ACC112 (cell line): ENCODE measurements around the gene BDH1.
A peak's percentile ranks its signal among the peaks of the same experiment; 100 is the strongest.
"Not testable (repeated sequence)": the region's sequence is repeated elsewhere in the genome, so short reads cannot be mapped to it uniquely, and the experiment has no call there.

Experiments used
- H2AFZ ChIP-seq: fragments of 200-600 bp; sonication (generic); one replicate; pipeline ENCODE4 v1.6.0; 2017; ENCODE audit warnings: antibody characterized with exemption, low read length; ENCODE audit not compliant: unreplicated experiment
- H3K27ac ChIP-seq: fragments of 200-600 bp; sonication (generic); 2 replicates; pipeline ENCODE4 v1.5.1; 2014; ENCODE audit warnings: low read depth, mild to moderate bottlenecking, antibody characterized with exemption, low read length, moderate library complexity
- H3K27me3 ChIP-seq: fragments of 200-600 bp; sonication (generic); 2 replicates; pipeline ENCODE4 v1.6.1; 2014; ENCODE audit warnings: mild to moderate bottlenecking, antibody characterized with exemption, low read length, moderate library complexity, mixed read lengths; ENCODE audit not compliant: insufficient read depth
- H3K36me3 ChIP-seq: fragments of 200-600 bp; sonication (generic); 2 replicates; pipeline ENCODE4 v1.6.1; 2016; ENCODE audit warnings: mild to moderate bottlenecking, antibody characterized with exemption, low read length, moderate library complexity, mixed read lengths; ENCODE audit not compliant: insufficient read depth
- H3K4me1 ChIP-seq: fragments of 200-600 bp; sonication (generic); one replicate; pipeline ENCODE4 v1.6.1; 2016; ENCODE audit warnings: low read length, mixed read lengths; ENCODE audit not compliant: insufficient read depth, unreplicated experiment, control insufficient read depth
- H3K4me3 ChIP-seq: fragments of 200-600 bp; sonication (generic); 2 replicates; pipeline ENCODE4 v1.5.1; 2014; ENCODE audit warnings: mild to moderate bottlenecking, low read depth, low read length
- H3K79me2 ChIP-seq: fragments of 200-600 bp; sonication (generic); one replicate; pipeline ENCODE4 v1.6.0; 2016; ENCODE audit warnings: low read length; ENCODE audit not compliant: control insufficient read depth, unreplicated experiment, insufficient read depth

The BDH1 gene

DNA sequence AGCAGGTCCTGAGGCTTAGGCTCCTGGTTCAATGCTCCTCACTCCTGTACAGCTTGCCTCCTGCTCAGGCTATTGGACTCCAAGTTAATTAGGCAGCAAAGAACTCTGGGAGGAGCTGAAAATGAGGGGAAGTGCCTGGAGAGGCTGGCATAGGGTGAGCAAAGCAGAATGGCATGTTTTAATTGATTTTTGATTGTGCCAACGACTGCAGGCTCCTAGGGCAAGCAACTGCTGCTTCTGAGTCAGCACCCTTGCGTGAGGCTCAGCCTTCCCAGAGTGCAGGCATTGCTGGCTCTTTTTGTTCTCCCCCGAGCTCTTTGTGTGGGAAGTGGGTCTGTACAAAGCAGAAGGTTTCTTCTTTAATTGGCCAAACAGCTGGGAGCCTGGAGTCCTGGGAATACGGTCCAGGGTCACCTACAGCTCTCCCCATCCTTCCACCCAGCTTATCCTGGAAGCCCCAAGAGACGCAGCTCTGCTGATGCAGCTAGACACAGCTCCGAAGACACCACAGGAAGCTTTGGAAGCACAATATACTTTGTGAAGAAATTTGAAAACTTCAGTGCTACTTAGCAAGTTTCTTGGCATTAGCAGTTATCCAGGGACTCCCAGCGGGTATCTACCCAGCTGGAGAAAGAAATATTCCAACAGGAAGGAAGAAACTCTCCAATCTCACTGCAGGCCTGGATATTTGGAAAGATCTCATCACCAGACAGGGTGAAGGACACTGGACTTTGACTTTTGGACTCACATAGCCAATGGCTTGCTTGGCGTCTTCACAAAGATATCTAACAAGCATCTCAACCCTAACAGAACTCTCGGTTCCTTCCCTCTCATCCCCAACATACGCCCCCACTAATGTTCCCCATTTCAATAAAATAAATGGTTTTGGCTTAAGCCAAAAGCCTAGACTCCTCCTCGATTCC, 76.8 kb downstream of the BDH1 start:
- H3K27ac ChIP-seq: peak overlapping the region; percentile 55; the same call in 1 of the 2 replicates

DNA sequence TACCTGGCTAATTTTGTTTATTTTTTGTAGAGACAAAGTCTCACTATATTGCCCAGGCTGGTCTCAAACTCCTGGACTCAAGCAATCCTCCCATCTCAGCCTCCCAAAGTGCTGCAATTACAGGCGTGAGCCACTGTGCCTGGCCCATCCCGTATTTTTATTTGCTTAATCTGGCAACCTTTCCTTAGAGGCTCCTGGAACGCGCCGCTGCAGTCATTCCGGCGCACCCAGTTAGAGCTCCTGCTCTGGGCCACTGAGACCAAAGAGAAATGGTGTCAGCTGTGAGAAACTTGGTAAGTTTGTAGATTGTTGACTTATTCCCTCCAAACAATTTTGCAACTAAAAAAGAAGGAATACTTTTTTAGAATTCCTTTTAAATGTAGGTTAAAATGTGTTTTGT, 78.0 kb downstream of the BDH1 start:
- H2AFZ ChIP-seq, H3K27me3 ChIP-seq, H3K4me3 ChIP-seq, H3K36me3 ChIP-seq, H3K27ac ChIP-seq, H3K79me2 ChIP-seq: not testable (repeated sequence)
- H3K4me1 ChIP-seq: peaks cover 10% of the 10 kb centered on the region

More for the DNA sequence above, 76.8 kb downstream of the BDH1 start:
- Histone ChIP-seq H3K4me3 (peak overlapping the region; percentile 46; the same call in 1 of the 2 replicates), H3K27me3 (no peaks in the 10 kb centered on the region), H2AFZ (peak overlapping the region; percentile 40), H3K79me2 (no peaks in the 10 kb centered on the region), H3K36me3 (no peaks in the 10 kb centered on the region), H3K4me1 (peaks cover 10% of the 10 kb centered on the region)

DNA sequence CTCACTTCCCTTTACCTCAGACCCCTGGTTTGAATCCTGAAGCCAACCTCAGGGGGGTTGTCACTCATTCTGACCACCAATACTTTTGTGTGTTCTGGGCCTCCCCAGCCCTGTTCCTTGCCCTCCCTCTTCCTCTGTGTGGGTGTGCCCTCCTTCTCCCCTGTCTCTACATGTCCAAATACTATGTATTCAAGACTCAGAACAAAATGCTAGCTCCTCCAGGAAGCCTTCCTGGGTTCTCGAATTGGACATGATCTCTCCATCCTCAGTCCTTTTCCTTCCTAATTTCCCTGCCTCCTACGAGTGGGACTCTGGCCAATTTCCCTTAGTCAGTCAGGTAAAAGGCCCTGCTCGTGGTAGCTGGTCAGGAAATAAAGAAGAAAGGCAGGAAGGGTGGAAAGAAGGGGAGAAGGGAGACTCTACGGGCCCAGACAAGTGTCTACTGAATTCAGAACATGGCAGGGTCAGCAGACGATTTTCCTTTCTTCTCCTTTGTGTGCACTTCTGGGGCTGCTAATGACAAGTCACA, 79.7 kb downstream of the BDH1 start:
- H3K4me1 ChIP-seq: peaks cover 10% of the 10 kb centered on the region
- H3K79me2 ChIP-seq: no peaks in the 10 kb centered on the region
- H2AFZ ChIP-seq: no peak overlapping the region
- no peak overlapping the region for H3K4me3 ChIP-seq
- H3K36me3 ChIP-seq: no peaks in the 10 kb centered on the region
- no peak overlapping the region for H3K27ac ChIP-seq
- H3K27me3 ChIP-seq: no peaks in the 10 kb centered on the region

DNA sequence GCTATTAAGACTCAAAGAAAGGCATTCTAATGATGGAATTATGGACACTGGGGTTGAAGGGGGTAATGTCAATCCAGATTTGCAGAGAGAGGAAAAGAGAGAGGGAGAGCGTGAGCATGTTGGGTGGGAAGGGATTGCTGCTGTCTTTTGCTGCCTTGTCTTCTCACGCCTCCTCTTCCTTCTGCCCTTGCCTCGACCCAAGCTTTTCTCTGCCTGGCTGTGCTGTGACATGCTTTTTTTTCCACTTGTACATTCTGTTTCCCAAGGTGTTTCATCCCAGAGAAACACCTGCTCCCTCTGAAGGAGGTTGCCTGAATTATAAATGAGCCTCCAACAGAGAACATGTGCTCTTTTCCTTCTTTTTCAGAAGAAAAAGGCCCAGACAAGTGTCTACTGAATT, 80.3 kb downstream of the BDH1 start:
- Histone ChIP-seq H3K4me1 (peaks cover 10% of the 10 kb centered on the region), H2AFZ (no peak overlapping the region)

DNA sequence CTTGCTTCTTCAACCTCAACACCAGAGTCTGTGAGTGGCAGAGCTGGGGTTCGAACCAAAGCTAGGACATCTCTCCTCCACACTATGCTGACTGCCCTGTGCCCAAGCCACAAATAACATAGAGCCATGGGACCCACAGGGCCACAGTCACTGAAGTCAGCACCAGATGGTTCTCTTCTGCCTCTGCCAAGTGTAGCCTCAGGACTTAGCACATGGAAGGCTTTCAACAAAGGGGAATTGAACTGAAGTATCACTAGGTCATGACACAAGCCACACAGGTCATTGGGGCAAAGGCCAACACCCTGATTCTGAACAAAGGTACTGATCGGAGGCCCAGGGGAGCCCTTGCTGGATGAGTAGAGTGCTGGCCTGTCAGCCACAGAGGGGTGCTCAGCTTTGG, 83.6 kb downstream of the BDH1 start:
- Histone ChIP-seq H3K27ac (no peak overlapping the region), H3K36me3 (no peaks in the 10 kb centered on the region), H3K4me3 (no peak overlapping the region), H2AFZ (no peak overlapping the region), H3K27me3 (no peaks in the 10 kb centered on the region), H3K79me2 (no peaks in the 10 kb centered on the region), H3K4me1 (peaks cover 16% of the 10 kb centered on the region)

More for the DNA sequence above, 80.3 kb downstream of the BDH1 start:
- Histone ChIP-seq H3K36me3 (no peaks in the 10 kb centered on the region), H3K27ac (no peak overlapping the region), H3K79me2 (no peaks in the 10 kb centered on the region), H3K4me3 (no peak overlapping the region), H3K27me3 (no peaks in the 10 kb centered on the region)

DNA sequence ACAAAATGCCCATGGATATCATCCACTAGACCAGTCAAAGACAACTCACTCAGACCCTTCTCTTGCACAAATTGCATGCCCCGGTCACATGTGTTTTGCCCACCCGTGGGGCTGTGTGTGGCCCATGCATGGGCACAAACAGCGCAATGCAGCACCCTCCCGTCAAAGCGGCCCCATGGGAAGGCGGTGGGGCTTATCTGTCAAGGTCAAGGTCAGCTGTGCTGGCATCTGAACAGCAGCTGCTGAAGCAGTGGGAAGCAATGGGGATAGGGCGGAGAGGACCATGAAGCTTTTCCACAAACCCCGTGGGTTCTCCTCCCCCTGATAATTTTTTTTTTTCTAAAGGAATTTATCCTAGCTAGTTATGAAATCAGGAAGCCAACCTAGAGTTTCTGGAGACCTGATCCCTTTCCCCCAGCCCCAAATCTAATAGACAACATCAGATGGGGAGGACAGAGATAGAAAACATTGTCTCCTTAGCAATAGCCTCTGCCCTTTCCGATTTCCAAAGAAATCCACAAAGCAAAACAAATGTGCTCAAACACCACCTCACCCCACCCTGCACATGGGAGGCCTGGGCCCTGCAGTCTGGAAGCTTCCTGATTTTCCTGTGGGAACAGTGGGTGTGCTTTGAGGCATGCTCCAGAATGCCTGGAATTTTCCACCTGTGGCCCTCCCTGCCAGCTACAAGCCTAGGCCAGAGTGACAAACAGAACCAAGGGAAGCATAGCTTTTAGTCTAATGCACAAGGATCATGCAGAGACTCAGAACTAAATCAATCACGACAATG, 84.4 kb downstream of the BDH1 start:
- Histone ChIP-seq H3K36me3 (no peaks in the 10 kb centered on the region), H2AFZ (no peak overlapping the region), H3K4me3 (no peak overlapping the region), H3K27me3 (no peaks in the 10 kb centered on the region), H3K27ac (no peak overlapping the region), H3K4me1 (peaks cover 24% of the 10 kb centered on the region), H3K79me2 (no peaks in the 10 kb centered on the region)

GRCh38 chr3:197468866-197469382, 86.8 kb downstream of the BDH1 start:
- Histone ChIP-seq H3K36me3 (no peaks in the 10 kb centered on the region), H2AFZ (no peak overlapping the region), H3K4me1 (peaks cover 29% of the 10 kb centered on the region), H3K27ac (no peak overlapping the region), H3K79me2 (no peaks in the 10 kb centered on the region), H3K27me3 (no peaks in the 10 kb centered on the region), H3K4me3 (no peak overlapping the region)

DNA sequence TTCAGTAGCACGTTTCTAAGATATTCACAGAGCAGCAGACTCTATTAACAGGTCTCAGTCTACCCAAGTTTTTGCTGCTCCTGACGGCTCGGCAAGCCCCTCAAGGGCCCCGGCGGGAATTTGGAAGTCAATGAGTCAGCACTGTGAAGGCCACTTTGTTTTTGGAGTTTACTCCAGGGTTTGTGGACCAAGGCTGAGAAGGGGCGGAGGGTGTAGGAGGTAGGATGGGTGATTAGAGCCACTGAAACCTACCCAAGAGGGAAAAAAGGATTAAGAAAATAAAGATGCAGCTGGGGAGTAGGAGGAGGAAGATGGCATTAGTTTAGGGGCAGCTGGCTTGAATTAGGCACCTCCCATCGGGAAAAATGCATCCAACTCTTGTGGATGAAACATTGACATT, 87.6 kb downstream of the BDH1 start:
- Histone ChIP-seq H3K27ac (no peak overlapping the region), H3K36me3 (no peaks in the 10 kb centered on the region), H3K4me3 (no peak overlapping the region), H3K79me2 (no peaks in the 10 kb centered on the region), H3K27me3 (no peaks in the 10 kb centered on the region), H2AFZ (no peak overlapping the region), H3K4me1 (peaks cover 35% of the 10 kb centered on the region)

- Histone ChIP-seq H3K4me1 (peaks cover 36% of the 10 kb centered on the region), H3K36me3 (no peaks in the 10 kb centered on the region), H2AFZ (peak overlapping the region; percentile 82), H3K27me3 (no peaks in the 10 kb centered on the region), H3K27ac (peak overlapping the region; percentile 59; the same call in 1 of the 2 replicates), H3K4me3 (peak overlapping the region; percentile 53; the same call in 1 of the 2 replicates), H3K79me2 (no peaks in the 10 kb centered on the region)
These were observed 89.0 kb downstream of the BDH1 start for GRCh38 chr3:197466586-197467399.
